SK-N-SH (cell line): ENCODE measurements around the gene CUL7.

Experiments used
- CHD2 ChIP-seq: fragments of 150-350 bp; IDR thresholded peaks from 2 replicates; pipeline ENCODE4 v1.6.1; 2018; ENCODE audit warnings: low read length; ENCODE audit not compliant: partially characterized antibody
- FOXM1 ChIP-seq: IDR thresholded peaks from 2 replicates; pipeline ENCODE4 v1.4.0; 2012; ENCODE audit warnings: low read depth, mild to moderate bottlenecking
- SIN3A ChIP-seq: IDR thresholded peaks from 2 replicates; pipeline ENCODE4 v1.6.1; 2012; ENCODE audit warnings: low read depth, mild to moderate bottlenecking, low read length, moderate library complexity, borderline replicate concordance
- SMC3 ChIP-seq: IDR thresholded peaks from 2 replicates; pipeline ENCODE4 v1.6.1; 2012; ENCODE audit warnings: low read depth, low read length, improper control_type of control experiment
- TEAD4 ChIP-seq: IDR thresholded peaks from 2 replicates; pipeline ENCODE4 v1.4.0; 2012; ENCODE audit warnings: mild to moderate bottlenecking, borderline replicate concordance; ENCODE audit not compliant: insufficient read depth
- TF ChIP-seq, protein P1 (sequence below): fragments of 200-600 bp; sonication (generic); IDR thresholded peaks from 2 replicates; pipeline ENCODE4 v1.6.1; 2017; ENCODE audit warnings: antibody characterized with exemption, mild to moderate bottlenecking, moderate library complexity

DNA sequence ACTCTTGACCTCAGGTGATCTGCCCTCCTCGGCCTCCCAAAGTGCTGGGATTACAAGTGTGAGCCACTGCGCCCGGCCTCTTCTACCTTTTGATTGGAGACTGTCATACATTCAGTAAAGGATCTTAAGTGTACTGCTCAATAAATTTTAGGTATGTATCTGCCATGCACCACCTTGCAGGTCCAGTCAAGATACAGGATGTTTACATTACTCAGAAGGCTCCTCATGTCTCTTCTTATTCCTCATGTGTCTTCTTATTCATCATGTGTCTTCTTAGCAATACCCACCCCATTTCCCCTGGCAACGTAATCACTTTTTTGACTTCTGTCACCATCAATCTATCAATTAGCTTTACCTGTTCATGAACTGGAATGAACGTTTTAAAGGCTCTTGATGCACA, 47.8 kb downstream of the CUL7 start:
- TF ChIP-seq TEAD4 (no peak), FOXM1 (no peak), SIN3A (no peak), CHD2 (no peak), SMC3 (no peak)
- TF ChIP-seq, protein P1, sequence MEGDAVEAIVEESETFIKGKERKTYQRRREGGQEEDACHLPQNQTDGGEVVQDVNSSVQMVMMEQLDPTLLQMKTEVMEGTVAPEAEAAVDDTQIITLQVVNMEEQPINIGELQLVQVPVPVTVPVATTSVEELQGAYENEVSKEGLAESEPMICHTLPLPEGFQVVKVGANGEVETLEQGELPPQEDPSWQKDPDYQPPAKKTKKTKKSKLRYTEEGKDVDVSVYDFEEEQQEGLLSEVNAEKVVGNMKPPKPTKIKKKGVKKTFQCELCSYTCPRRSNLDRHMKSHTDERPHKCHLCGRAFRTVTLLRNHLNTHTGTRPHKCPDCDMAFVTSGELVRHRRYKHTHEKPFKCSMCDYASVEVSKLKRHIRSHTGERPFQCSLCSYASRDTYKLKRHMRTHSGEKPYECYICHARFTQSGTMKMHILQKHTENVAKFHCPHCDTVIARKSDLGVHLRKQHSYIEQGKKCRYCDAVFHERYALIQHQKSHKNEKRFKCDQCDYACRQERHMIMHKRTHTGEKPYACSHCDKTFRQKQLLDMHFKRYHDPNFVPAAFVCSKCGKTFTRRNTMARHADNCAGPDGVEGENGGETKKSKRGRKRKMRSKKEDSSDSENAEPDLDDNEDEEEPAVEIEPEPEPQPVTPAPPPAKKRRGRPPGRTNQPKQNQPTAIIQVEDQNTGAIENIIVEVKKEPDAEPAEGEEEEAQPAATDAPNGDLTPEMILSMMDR = no peak
